DMS79 treated with DMSO at 0.1 percent for 48 hours (cell line): ENCODE results near the gene IGSF3.

Experiments used
- DNase-seq: peaks from one replicate; lab custom pipeline; 2025; lab: John Stamatoyannopoulos, UW

The IGSF3 gene

GRCh38 chr1:116686175-116686574 is 18.6 kb upstream of the IGSF3 start:
- no peak for DNase-seq

DNA sequence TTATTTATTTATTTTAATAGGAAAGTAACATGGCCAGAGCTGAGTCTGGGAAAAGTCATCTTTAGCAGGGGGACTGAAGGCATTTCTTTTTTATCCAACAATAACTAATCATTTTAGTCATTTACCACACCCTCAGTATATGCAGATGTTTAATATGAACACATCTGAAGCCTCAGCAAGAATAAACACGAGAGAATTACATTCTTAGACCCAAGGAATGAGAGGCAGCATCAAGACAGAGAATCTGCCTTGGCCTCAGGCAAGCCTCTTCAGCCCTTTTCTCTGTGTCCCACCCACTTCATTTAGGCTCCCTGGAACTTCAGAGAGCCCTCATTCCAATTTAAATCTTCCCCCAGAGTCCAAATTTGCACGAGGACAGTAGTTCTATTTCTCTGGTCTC is 17.0 kb upstream of the IGSF3 start:
- DNase-seq = no peak

GRCh38 chr1:116682641-116683221 is 15.2 kb upstream of the IGSF3 start:
- DNase-seq = no peak

DNA sequence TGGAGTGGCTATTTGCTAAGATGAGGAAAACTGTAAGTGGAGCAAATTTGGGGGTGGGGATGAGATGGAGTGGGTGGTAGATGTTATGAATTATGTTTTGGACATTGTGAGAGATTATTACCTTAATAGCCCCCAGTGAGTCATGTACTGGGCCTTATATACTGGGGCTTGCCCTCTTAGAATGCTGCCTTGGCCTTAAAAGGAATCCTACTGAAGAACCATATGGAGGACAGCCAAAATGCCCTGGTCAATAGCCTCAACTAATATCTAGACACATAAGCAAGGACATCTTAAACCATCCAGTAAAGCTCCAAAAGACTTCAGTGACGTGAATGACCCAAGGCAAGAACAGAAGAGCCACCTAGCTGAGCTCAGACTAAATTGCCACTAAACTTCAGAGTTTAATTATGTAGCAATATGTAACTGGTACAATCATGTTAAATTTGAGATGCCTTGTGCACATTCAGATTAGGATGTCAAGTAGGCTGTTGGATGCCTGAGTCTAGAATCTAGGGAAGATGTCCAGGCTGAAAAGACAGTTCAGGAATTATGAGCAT is 13.9 kb upstream of the IGSF3 start:
- no peak for DNase-seq

GRCh38 chr1:116680752-116681151 is 13.2 kb upstream of the IGSF3 start:
- no peak for DNase-seq

- DNase-seq = no peak
Measured at GRCh38 chr1:116679828-116680628, 12.5 kb upstream of the IGSF3 start.

- no peak for DNase-seq
Measured at GRCh38 chr1:116679091-116679827, 11.7 kb upstream of the IGSF3 start.

- DNase-seq = no peak
Measured at GRCh38 chr1:116678732-116679090, 11.2 kb upstream of the IGSF3 start.

DNA sequence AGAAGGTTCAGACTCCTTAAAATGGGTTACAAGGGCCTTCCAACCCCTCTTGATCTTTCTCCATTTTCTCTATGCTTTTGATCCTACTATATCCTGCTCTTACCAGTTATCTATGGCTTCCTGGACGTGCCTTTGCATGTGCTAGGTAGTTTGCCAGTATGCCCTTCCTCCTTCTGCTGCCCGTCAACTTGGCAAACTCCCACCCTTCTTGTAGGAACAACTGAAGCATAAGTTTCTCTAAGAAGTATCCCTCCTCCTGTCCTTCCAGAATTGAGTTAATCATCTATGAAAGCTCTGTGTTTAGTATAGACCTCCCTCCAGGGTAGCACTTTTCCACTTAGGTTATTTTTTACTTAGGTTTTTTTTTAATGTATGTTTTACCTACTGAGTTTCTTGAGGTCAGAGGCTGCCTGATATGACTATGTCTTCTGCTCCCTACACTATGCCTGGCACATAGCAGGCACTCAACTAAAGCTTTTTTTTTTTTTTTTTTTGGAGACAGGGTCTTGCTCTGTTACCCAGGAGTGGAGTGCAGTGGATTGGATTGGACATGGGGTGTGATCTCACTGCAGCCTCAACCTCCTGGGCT is 10.0 kb upstream of the IGSF3 start:
- DNase-seq = no peak

DNA sequence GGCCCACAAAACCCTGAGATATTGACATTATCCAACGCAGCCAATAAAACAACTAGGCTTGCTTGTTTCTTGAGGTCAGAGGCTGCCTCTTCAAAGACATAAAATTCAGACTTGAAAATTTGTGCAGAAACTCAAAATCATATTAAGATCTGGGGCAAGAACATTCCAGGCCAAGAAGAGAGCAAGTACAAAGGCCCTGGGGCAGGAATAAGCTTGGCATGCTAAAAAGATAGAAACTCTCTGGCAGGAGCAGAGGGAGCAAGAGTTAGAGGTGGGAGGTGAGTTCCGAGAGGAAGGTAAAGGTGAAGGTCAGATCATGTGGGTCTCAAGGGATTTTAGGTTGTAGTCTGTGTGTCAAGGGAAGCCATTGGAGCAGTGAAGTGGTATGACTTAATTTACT is 8.8 kb upstream of the IGSF3 start:
- DNase-seq = no peak

GRCh38 chr1:116674751-116675150 is 7.2 kb upstream of the IGSF3 start:
- no peak for DNase-seq

DNA sequence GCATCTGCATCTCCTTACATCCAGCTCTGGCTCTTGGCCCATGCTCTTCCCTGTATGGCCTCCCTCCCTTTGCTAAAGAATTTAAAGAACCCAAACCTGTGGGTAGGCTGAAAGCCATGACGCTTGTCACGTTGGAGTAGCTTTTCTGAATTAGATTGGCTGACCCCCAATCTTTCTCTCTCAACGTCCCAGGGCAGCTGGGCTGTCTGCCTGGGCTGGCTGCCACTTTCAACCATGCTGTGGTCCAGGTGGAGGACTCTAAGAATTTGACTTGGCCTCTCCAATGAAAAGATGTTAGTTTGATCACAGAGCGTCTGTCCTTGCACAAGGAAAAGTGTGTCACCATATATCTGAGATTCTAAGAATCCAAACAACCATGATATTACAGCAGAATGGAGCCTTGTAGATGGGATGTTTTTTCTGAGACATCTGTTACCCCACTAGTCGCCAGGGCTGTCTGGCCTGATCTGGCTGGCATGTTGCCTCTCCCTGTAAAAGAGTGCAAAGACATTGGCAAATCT is 6.5 kb upstream of the IGSF3 start:
- no peak for DNase-seq

- DNase-seq = peak; percentile 59
Measured at GRCh38 chr1:116671912-116672311, 4.4 kb upstream of the IGSF3 start.

- no peak for DNase-seq
Measured at GRCh38 chr1:116671072-116671760, 3.7 kb upstream of the IGSF3 start.

DNA sequence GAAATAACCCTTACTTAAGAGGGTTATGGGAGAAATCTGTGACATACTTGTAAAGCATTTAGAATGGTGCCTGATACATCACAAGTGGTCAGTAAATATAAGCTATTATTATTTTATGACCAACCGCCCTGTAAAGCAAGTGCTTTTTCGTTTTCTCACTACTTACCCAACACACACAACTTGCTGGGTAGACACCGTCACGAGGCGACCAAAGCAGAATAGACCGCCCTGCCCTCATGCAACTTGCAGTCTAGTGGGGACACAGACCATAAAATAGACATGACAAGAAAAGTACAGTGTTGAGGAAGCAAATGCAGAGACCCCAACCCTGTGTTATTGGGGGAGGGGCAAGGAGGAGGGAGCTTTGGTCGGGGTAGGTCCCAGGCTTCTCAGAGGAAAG is 744 bp upstream of the IGSF3 start:
- DNase-seq = no peak

GRCh38 chr1:116667078-116667574 is 407 bp downstream of the IGSF3 start:
- no peak for DNase-seq

DNA sequence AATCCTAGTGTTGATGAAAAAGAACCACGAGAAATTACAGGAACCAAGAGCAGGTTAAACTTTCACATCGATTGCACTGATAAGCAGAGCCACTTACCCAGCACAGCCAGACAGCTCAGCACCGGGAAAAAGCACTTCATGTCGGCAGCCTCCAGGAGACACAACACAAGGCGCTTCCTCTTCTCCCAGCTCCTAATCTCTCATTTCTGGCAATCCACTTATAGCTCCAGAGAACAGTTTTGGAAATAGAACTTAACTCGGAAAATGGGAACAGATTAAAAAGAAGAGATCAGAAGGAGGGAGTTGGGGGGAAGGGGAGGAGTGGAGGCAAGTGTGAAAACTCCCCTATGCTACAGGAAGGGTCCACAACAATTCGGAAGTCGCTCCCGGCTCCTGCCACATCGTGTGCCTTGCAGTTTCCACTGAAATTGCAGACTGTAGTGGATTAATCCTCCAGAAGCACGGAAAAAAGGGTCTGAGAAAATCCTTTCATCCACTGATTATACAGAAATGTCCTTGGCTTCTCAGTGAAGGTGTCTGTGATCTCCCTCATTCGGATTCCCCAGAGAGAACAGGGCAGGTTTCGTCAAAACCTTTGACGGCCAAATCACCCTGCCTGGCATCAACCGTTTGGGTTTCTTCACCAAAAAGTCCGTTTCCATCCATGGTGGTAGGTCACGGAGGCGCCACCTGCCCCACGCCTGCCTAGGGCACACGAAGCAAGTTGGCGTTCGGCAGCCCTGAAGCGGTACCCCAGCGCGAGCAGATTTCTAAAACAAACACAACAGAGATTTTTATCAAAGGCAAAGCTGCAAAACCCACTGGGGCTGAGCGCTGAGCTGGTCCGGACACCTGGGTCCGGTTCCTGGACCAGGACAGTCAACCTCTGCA is 1.1 kb downstream of the IGSF3 start:
- peak; percentile 52 for DNase-seq

DNA sequence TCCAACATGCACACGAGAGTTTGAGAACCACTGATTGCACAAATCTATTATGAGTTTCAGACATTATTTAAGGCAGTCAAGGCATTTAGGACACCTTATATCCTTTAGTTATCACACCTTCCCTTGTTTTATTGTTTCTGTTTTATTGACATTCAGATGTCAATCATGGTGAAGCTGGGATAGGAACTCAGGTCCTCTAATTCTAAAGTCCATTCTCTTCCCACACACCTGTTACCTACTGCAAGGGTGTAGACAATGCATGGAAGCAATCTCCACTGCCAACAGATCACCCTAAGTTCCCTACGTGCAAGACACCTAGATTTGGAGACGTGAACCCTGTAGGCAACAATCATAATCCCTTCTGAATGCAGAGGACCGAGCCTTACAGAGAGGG is 2.6 kb downstream of the IGSF3 start:
- DNase-seq = no peak

- no peak for DNase-seq
Measured at GRCh38 chr1:116664366-116664977, 3.1 kb downstream of the IGSF3 start.

- no peak for DNase-seq
Measured at GRCh38 chr1:116663821-116664220, 3.7 kb downstream of the IGSF3 start.
